Lower lobe of right lung (tissue), 2 donors: ENCODE data around the gene RTN1. TPM values are rescaled to one million over a fixed set of nuclear protein-coding genes. Genes with fewer than 3 reads are reported as not detected.

Experiments used
- ATAC-seq, 2 donors: fragments of 200-7000 bp; cut with Tn5 transposase; one replicate each; pipeline ENCODE4 v1.9.1; 2020 to 2022; ENCODE audit warnings: mild to moderate bottlenecking in 2 of 2, moderate library complexity in 2 of 2
- DNase-seq: peaks from one replicate; pipeline ENCODE4 v3.0.0-alpha.2; 2020
- H3K27ac ChIP-seq: fragments of 200-600 bp; one replicate; pipeline ENCODE4 v1.8.0; 2022
- H3K27me3 ChIP-seq: fragments of 200-600 bp; one replicate; pipeline ENCODE4 v1.8.0; 2022; ENCODE audit warnings: low read depth
- H3K36me3 ChIP-seq: fragments of 200-600 bp; one replicate; pipeline ENCODE4 v1.8.0; 2022; ENCODE audit warnings: mild to moderate bottlenecking
- H3K4me1 ChIP-seq: fragments of 200-600 bp; one replicate; pipeline ENCODE4 v1.8.0; 2022
- H3K4me3 ChIP-seq: fragments of 200-600 bp; one replicate; pipeline ENCODE4 v1.8.0; 2022; ENCODE audit warnings: mild to moderate bottlenecking
- H3K9me3 ChIP-seq: fragments of 200-600 bp; one replicate; pipeline ENCODE4 v1.8.0; 2022
- intact Hi-C: fragments of 100-400 bp; cut with DNase I; formaldehyde crosslinking; loops from one replicate; pipeline ENCODE4 v1.11.0; 2022
- long read RNA-seq: library from polyadenylated mRNA; unstranded; transcript quantifications from one replicate; pipeline ENCODE4 v2.0.0, GENCODE V29; 2021
- total RNA-seq: library from RNA; stranded (reverse); fragmentation: NEBNext Ultra II Directional; extraction: Animal tissue kit (Norgen Biotek cat#: 25700); gene quantifications from one replicate; pipeline ENCODE4 v1.2.1, GENCODE V29; 2021
- TF ChIP-seq, protein P1 (sequence below): fragments of 200-600 bp; IDR thresholded peaks from one replicate; pipeline ENCODE4 v1.8.0; 2022; ENCODE audit warnings: antibody characterized with exemption, mild to moderate bottlenecking
- donor health status: DM: no; HTN: yes; CAD: no; lungs with severe emphysema.

Gene RTN1, protein sequence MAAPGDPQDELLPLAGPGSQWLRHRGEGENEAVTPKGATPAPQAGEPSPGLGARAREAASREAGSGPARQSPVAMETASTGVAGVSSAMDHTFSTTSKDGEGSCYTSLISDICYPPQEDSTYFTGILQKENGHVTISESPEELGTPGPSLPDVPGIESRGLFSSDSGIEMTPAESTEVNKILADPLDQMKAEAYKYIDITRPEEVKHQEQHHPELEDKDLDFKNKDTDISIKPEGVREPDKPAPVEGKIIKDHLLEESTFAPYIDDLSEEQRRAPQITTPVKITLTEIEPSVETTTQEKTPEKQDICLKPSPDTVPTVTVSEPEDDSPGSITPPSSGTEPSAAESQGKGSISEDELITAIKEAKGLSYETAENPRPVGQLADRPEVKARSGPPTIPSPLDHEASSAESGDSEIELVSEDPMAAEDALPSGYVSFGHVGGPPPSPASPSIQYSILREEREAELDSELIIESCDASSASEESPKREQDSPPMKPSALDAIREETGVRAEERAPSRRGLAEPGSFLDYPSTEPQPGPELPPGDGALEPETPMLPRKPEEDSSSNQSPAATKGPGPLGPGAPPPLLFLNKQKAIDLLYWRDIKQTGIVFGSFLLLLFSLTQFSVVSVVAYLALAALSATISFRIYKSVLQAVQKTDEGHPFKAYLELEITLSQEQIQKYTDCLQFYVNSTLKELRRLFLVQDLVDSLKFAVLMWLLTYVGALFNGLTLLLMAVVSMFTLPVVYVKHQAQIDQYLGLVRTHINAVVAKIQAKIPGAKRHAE
- total RNA-seq, result 18.2 TPM
- long read RNA-seq, transcript RTN1-204 (7 exons, 2,101 nt), result minor isoform, 7 of 59 reads
- long read RNA-seq, transcript RTN1-201 (9 exons, 3,435 nt), result major isoform, 40 of 59 reads
- long read RNA-seq, partial matches to known transcripts, result 2 of 59 reads
- long read RNA-seq, other reads (novel, unspliced or antisense), result 10 of 59 reads

DNA sequence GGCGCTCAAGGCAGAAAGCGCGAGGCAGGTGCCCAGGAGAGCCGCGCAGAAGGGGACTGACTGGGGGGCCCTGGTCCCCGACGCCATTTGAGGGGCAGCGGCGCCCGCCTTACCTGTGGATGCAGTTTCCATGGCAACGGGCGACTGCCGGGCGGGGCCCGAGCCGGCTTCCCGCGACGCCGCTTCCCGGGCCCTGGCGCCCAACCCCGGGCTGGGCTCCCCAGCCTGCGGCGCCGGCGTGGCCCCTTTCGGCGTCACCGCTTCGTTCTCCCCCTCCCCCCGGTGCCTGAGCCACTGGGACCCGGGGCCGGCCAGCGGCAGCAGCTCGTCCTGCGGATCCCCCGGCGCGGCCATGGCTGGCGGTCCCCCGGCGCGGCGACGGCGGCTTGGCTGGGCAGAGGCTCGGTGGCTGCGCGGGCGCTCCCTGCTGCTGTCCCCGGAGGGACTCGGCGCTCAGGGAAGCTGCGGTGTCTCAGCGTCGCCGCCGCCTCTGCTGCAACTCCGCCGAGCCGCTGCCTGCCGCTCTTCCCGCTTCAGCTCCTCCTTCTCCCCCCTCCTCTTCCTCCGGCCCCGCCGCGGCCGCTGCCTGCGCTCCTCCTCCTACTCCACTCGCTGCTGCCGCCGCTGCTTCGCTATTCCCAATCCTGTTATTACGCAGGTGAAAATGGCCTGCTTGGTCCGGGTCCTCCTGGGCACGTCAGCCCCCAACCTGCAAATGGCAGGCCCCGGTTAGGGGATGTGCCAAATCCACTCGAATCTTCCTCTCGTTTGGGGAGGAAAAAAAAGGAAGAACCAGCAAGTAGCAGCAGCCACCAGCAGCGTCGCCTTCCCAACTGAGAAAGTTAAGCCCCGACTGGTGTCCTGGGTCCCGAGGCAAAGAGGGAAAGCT, at the start of gene RTN1:
Gene RTN1, minus strand, starts transcription at position 500 of the 889 bp plus-strand sequence. Its CDS starts 146 bp downstream, at position 354.
- H3K27ac ChIP-seq, result peak within 1 kb of the TSS; percentile 58
- H3K9me3 ChIP-seq, result no peaks in the 10 kb centered on the region
- H3K36me3 ChIP-seq, result no peaks in the 10 kb centered on the region
- H3K4me1 ChIP-seq, result peaks cover 16% of the 10 kb centered on the region
- peaks cover 47% of the 10 kb centered on the region for H3K27me3 ChIP-seq
- peak; percentile 94 to 96 for ATAC-seq
- peak; percentile 80 for DNase-seq
- peak within 1 kb of the TSS; percentile 60 for H3K4me3 ChIP-seq
- intact Hi-C loops, result no loop called here
- TF ChIP-seq, protein P1, sequence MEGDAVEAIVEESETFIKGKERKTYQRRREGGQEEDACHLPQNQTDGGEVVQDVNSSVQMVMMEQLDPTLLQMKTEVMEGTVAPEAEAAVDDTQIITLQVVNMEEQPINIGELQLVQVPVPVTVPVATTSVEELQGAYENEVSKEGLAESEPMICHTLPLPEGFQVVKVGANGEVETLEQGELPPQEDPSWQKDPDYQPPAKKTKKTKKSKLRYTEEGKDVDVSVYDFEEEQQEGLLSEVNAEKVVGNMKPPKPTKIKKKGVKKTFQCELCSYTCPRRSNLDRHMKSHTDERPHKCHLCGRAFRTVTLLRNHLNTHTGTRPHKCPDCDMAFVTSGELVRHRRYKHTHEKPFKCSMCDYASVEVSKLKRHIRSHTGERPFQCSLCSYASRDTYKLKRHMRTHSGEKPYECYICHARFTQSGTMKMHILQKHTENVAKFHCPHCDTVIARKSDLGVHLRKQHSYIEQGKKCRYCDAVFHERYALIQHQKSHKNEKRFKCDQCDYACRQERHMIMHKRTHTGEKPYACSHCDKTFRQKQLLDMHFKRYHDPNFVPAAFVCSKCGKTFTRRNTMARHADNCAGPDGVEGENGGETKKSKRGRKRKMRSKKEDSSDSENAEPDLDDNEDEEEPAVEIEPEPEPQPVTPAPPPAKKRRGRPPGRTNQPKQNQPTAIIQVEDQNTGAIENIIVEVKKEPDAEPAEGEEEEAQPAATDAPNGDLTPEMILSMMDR, result no peak

DNA sequence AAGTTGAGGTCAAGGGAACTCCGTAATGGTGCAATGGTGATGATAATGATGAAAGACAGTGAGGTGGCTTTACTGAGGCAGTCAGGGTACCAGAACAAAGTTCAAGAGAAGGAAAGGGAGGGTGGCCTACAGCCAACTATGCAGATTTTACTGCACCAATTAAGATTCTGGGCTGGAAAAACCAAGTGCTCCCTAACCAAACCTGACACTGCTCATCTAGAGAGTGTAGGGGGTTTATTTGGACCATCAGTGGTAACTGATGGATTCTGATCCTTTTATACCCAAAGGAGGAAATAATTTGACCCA, 49.8 kb upstream of the RTN1 start:
- Histone ChIP-seq H3K36me3 (no peaks in the 10 kb centered on the region), H3K4me1 (peaks cover 15% of the 10 kb centered on the region), H3K9me3 (no peaks in the 10 kb centered on the region), H3K27me3 (peaks cover 20% of the 10 kb centered on the region), H3K27ac (no peak overlapping the region), H3K4me3 (no peak overlapping the region)
- TF ChIP-seq, protein P1, result no peak
- intact Hi-C loops, result no loop called here
- ATAC-seq (no peak), DNase-seq (no peak)

DNA sequence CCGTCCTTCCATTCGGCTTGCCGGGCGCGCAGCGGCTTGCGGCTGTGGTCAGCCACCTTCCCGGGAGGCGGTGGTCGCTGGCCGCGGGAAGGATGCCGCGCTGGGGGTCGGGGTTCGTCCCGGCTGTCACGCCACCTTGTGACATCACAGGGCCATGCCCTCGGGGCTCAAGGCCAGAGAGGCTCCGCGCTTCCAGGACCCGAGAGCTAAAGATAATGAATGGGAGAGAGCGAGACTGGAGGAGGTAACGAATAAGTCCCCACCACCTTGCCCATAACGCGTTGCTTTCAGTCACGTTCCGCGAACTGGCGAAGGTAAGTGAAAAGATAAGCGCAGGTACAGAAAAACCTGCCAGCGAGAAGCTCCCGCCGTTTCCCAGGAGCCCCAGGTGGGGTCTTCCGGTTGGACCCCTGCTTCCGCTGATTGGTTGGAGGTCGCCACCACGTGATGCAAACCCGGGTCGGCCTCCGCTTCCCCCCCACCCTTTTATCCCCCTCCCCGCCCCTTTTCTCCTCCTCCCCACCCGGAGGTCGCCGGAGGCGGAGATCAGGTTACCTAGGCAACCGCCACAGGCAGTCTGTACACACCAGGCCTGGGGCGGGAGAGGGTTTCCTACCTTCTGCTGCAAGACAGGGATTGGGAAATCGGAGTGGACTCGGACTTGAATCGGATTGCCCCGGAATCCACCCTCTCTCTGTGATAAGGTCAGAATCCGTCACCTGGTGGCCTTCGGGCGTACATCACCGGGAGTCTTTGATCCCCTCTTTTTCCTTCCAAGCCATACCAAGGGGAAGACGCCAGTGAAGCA, 49.2 kb upstream of the RTN1 start, which contains the start of gene LRRC9:
Gene LRRC9, plus strand, starts transcription at position 575 of the 808 bp plus-strand sequence.
- Histone ChIP-seq H3K9me3 (no peaks in the 10 kb centered on the region), H3K27me3 (peaks cover 20% of the 10 kb centered on the region), H3K27ac (no peak within 1 kb of the TSS), H3K4me3 (peak within 1 kb of the TSS; percentile 47), H3K4me1 (peaks cover 15% of the 10 kb centered on the region), H3K36me3 (no peaks in the 10 kb centered on the region)
- intact Hi-C loops, result no loop called here
- ATAC-seq (peak; percentile 79 to 84), DNase-seq (peak; percentile 58)
- TF ChIP-seq, protein P1, result no peak

DNA sequence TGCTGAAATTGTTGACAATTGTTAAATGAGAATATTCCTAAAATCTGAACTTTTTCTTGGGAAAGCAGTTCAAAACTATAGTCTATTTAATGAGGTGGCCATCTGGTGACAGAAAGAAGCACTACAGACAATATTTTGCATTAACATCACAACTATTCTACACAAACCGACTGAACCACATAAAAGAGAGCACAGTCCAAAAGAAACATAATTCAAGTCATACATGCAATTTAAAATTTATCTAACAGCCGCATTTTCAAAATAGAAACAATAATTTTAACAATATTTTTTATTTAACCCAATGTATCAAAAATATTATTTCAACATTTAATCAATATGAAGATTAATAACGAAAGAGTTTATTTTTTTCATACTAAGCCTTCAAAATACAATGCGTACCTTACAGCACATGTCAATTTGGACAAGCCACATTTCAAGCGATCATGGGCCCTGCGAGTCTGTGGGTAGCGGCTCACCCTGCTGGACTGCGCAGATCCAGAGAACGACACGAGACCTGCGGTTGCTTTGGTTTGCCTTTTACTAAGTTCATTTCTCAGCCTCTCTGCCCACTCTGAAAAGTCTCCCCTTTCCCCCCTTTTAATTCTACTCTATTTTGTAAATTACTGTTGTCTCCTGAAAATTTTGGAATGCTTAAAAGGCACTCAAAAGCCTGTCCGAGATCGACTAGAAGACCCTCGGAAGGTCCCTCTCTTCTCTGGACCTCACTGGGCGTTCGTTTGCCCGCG, 48.4 kb upstream of the RTN1 start:
- H3K4me3 ChIP-seq, result peak overlapping the region; percentile 47
- peak; percentile 49 for DNase-seq
- TF ChIP-seq, protein P1, result peak; percentile 36

More for the DNA sequence above, 48.4 kb upstream of the RTN1 start:
- Histone ChIP-seq H3K27me3 (peaks cover 20% of the 10 kb centered on the region), H3K36me3 (no peaks in the 10 kb centered on the region), H3K4me1 (peaks cover 15% of the 10 kb centered on the region), H3K27ac (no peak overlapping the region), H3K9me3 (no peaks in the 10 kb centered on the region)
- peak; percentile 67 to 77 for ATAC-seq
- intact Hi-C loops, result no loop called here
